Mesenchymal stem cell (in vitro differentiated cells and primary cell): Measurements from ENCODE around the gene UBE2J1.

Experiments used
- DNase-seq: peaks from one replicate; pipeline ENCODE4 v3.0.0-alpha.2; 2013
- H2AFZ ChIP-seq: one replicate; pipeline ENCODE4 v1.6.1; 2013; ENCODE audit warnings: low read depth, mild to moderate bottlenecking, control low read depth, inconsistent platforms, low read length, moderate library complexity
- H2AK5ac ChIP-seq: 2 replicates; pipeline ENCODE4 v1.6.1; 2013; ENCODE audit warnings: low read length, moderate library complexity, mild to moderate bottlenecking, inconsistent platforms; ENCODE audit not compliant: severe bottlenecking
- H2BK120ac ChIP-seq: one replicate; pipeline ENCODE4 v1.6.1; 2013; ENCODE audit warnings: low read depth, mild to moderate bottlenecking, inconsistent platforms, low read length, moderate library complexity
- H2BK12ac ChIP-seq, 2 experiments: one replicate each; pipeline ENCODE4 v1.6.1; 2013; ENCODE audit warnings: inconsistent platforms in 2 of 2, low read length in 2 of 2, mild to moderate bottlenecking in 2 of 2, moderate library complexity in 2 of 2, control low read depth in 1 of 2
- H2BK15ac ChIP-seq: one replicate; pipeline ENCODE4 v1.6.1; 2013; ENCODE audit warnings: mild to moderate bottlenecking, low read depth, inconsistent platforms; ENCODE audit not compliant: poor library complexity, severe bottlenecking
- H2BK5ac ChIP-seq: 2 replicates; pipeline ENCODE4 v1.6.1; 2013; ENCODE audit warnings: low read depth, mild to moderate bottlenecking, low read length, control low read depth, inconsistent platforms; ENCODE audit not compliant: poor library complexity, severe bottlenecking
- H3K14ac ChIP-seq, 2 experiments: one replicate each; pipeline ENCODE4 v1.6.1; 2013; ENCODE audit warnings: inconsistent platforms in 2 of 2, low read length in 2 of 2, control low read depth in 1 of 2, mild to moderate bottlenecking in 1 of 2, moderate library complexity in 1 of 2
- H3K18ac ChIP-seq, 2 experiments: one replicate each; pipeline ENCODE4 v1.6.1; 2013; ENCODE audit warnings: inconsistent platforms in 2 of 2, low read length in 2 of 2, control low read depth in 1 of 2, low read depth in 1 of 2, mild to moderate bottlenecking in 1 of 2
- H3K23ac ChIP-seq, 2 experiments: one replicate each; pipeline ENCODE4 v1.6.1; 2013; ENCODE audit warnings: inconsistent platforms in 2 of 2, low read length in 2 of 2, mild to moderate bottlenecking in 2 of 2, moderate library complexity in 2 of 2, control low read depth in 1 of 2
- H3K27ac ChIP-seq: 2 replicates; pipeline ENCODE4 v1.5.1; 2013; ENCODE audit warnings: mild to moderate bottlenecking, moderate library complexity, low read length, control low read depth, inconsistent platforms; ENCODE audit not compliant: poor library complexity, severe bottlenecking
- H3K27me3 ChIP-seq, 2 experiments: 2 replicates each; pipeline versions ENCODE4 v1.6.1 to v1.7.0; 2013; ENCODE audit warnings: low read length in 2 of 2, mild to moderate bottlenecking in 2 of 2, moderate library complexity in 2 of 2, control low read depth in 1 of 2, inconsistent platforms in 1 of 2; ENCODE audit not compliant: control insufficient read depth in 1 of 2, insufficient read depth in 1 of 2
- H3K36me3 ChIP-seq, 2 experiments: 2 replicates each; pipeline versions ENCODE4 v1.6.1 to v1.7.0; 2013; ENCODE audit warnings: low read length in 2 of 2, control low read depth in 1 of 2, inconsistent platforms in 1 of 2, low read depth in 1 of 2, mild to moderate bottlenecking in 1 of 2; ENCODE audit not compliant: insufficient read depth in 2 of 2, control insufficient read depth in 1 of 2
- H3K4ac ChIP-seq, 2 experiments: one replicate each; pipeline ENCODE4 v1.6.1; 2013; ENCODE audit warnings: inconsistent platforms in 2 of 2, low read length in 2 of 2, mild to moderate bottlenecking in 2 of 2, moderate library complexity in 2 of 2, control low read depth in 1 of 2, low read depth in 1 of 2
- H3K4me1 ChIP-seq: 2 replicates; pipeline ENCODE4 v1.6.1; 2013; ENCODE audit warnings: low read depth, low read length, control low read depth; ENCODE audit not compliant: control insufficient read depth, insufficient read depth
- H3K4me2 ChIP-seq: 2 replicates; pipeline ENCODE4 v1.6.1; 2013; ENCODE audit warnings: low read length, mild to moderate bottlenecking, inconsistent platforms; ENCODE audit not compliant: poor library complexity, severe bottlenecking
- H3K4me3 ChIP-seq, 2 experiments: 2 replicates each; pipeline versions ENCODE4 v1.5.1 to v1.7.0; 2013; ENCODE audit warnings: low read length in 2 of 2, mild to moderate bottlenecking in 2 of 2, control low read depth in 1 of 2, low read depth in 1 of 2; ENCODE audit not compliant: insufficient read depth in 1 of 2
- H3K79me1 ChIP-seq: replicated peaks from 2 replicates; pipeline ENCODE4 v1.6.1; 2013; ENCODE audit warnings: mild to moderate bottlenecking, control low read depth, low read length, inconsistent platforms; ENCODE audit not compliant: poor library complexity, severe bottlenecking
- H3K9ac ChIP-seq: 2 replicates; pipeline ENCODE4 v1.7.0; 2013; ENCODE audit warnings: mild to moderate bottlenecking, low read length, moderate library complexity
- H3K9me3 ChIP-seq: 2 replicates; pipeline ENCODE4 v1.7.0; 2013; ENCODE audit warnings: mild to moderate bottlenecking, low read length; ENCODE audit not compliant: control insufficient read depth
- H4K8ac ChIP-seq: one replicate; pipeline ENCODE4 v1.6.1; 2013; ENCODE audit warnings: inconsistent platforms, mild to moderate bottlenecking, low read length, moderate library complexity
- H4K91ac ChIP-seq: one replicate; pipeline ENCODE4 v1.6.1; 2013; ENCODE audit warnings: mild to moderate bottlenecking, low read length, inconsistent platforms
- WGBS: methylation state at CpG from one replicate; pipeline ENCODE4 v1.1.7; 2013; ENCODE audit warnings: mixed read lengths; 5-methylcytosine and 5-hydroxymethylcytosine counted together

The UBE2J1 gene

GRCh38 chr6:89372506-89372901 lies 20.0 kb upstream of the UBE2J1 start:
- Histone ChIP-seq H3K27ac (no peak overlapping the region), H2AK5ac (no peak overlapping the region), H3K4me1 (peaks cover 4% of the 10 kb centered on the region), H2BK12ac (no peak overlapping the region), H4K91ac (no peak overlapping the region), H2BK15ac (no peak overlapping the region), H2BK120ac (no peak overlapping the region), H3K23ac (no peak overlapping the region), H4K8ac (no peak overlapping the region), H3K14ac (no peak overlapping the region), H2AFZ (no peak overlapping the region), H3K18ac (no peak overlapping the region), H3K27me3 (no peaks in the 10 kb centered on the region), H3K4me2 (no peak overlapping the region), H3K36me3 (no peaks in the 10 kb centered on the region), H2BK5ac (no peak overlapping the region), H3K79me1 (no peaks in the 10 kb centered on the region), H3K4ac (no peak overlapping the region), H3K4me3 (no peak overlapping the region), H3K9ac (no peak overlapping the region), H3K9me3 (no peaks in the 10 kb centered on the region)
- peak; percentile 34 for DNase-seq
- 52% methylated on average over 3 of the region's 3 CpGs for WGBS

GRCh38 chr6:89371849-89372505 lies 19.5 kb upstream of the UBE2J1 start:
- Histone ChIP-seq H2BK15ac (no peak overlapping the region), H2BK5ac (no peak overlapping the region), H3K9me3 (no peaks in the 10 kb centered on the region), H3K4me2 (no peak overlapping the region), H3K4ac (no peak overlapping the region), H4K8ac (no peak overlapping the region), H3K79me1 (no peaks in the 10 kb centered on the region), H3K4me3 (no peak overlapping the region), H3K18ac (peak overlapping the region in 1 of 2 experiments; percentile 68), H3K9ac (no peak overlapping the region), H3K4me1 (peaks cover 4% of the 10 kb centered on the region), H3K14ac (no peak overlapping the region), H2BK120ac (no peak overlapping the region), H2AK5ac (no peak overlapping the region), H3K27me3 (no peaks in the 10 kb centered on the region), H3K23ac (no peak overlapping the region), H4K91ac (no peak overlapping the region), H2AFZ (no peak overlapping the region), H3K27ac (no peak overlapping the region), H3K36me3 (no peaks in the 10 kb centered on the region), H2BK12ac (no peak overlapping the region)
- 38% methylated on average over 8 of the region's 8 CpGs for WGBS
- peak; percentile 72 for DNase-seq

- H4K91ac ChIP-seq: no peak overlapping the region
- H3K4me3 ChIP-seq: no peak overlapping the region
- H2AFZ ChIP-seq: no peak overlapping the region
- no peaks in the 10 kb centered on the region for H3K27me3 ChIP-seq
- no peaks in the 10 kb centered on the region for H3K36me3 ChIP-seq
- peak; percentile 50 for DNase-seq
- H3K18ac ChIP-seq: no peak overlapping the region
- H3K23ac ChIP-seq: no peak overlapping the region
- no peaks in the 10 kb centered on the region for H3K79me1 ChIP-seq
- H2BK15ac ChIP-seq: no peak overlapping the region
- H3K9me3 ChIP-seq: no peaks in the 10 kb centered on the region
- peak overlapping the region; percentile 28 for H3K9ac ChIP-seq
- no peak overlapping the region for H2BK120ac ChIP-seq
- H3K4ac ChIP-seq: no peak overlapping the region
- no peak overlapping the region for H3K4me2 ChIP-seq
- no peaks in the 10 kb centered on the region for H3K4me1 ChIP-seq
- no peak overlapping the region for H3K27ac ChIP-seq
- no peak overlapping the region for H2BK12ac ChIP-seq
- no peak overlapping the region for H4K8ac ChIP-seq
- no peak overlapping the region for H2AK5ac ChIP-seq
- no peak overlapping the region for H2BK5ac ChIP-seq
- WGBS: 15% methylated on average over 7 of the region's 7 CpGs
- no peak overlapping the region for H3K14ac ChIP-seq
These were observed 16.5 kb upstream of the UBE2J1 start for GRCh38 chr6:89368999-89369398.

- Histone ChIP-seq H2BK12ac (no peak overlapping the region), H3K27me3 (no peaks in the 10 kb centered on the region), H3K14ac (no peak overlapping the region), H3K27ac (no peak overlapping the region), H4K91ac (no peak overlapping the region), H3K4me3 (no peak overlapping the region), H3K4ac (no peak overlapping the region), H2BK5ac (no peak overlapping the region), H3K4me1 (no peaks in the 10 kb centered on the region), H3K9me3 (no peaks in the 10 kb centered on the region), H2AK5ac (no peak overlapping the region), H4K8ac (no peak overlapping the region), H3K4me2 (no peak overlapping the region), H2AFZ (no peak overlapping the region), H3K9ac (no peak overlapping the region), H3K18ac (no peak overlapping the region), H2BK15ac (no peak overlapping the region), H3K36me3 (no peaks in the 10 kb centered on the region), H3K23ac (no peak overlapping the region), H2BK120ac (no peak overlapping the region), H3K79me1 (no peaks in the 10 kb centered on the region)
- WGBS: 23% methylated on average over 2 of the region's 6 CpGs
- peak; percentile 52 for DNase-seq
These were observed 15.6 kb upstream of the UBE2J1 start for GRCh38 chr6:89368107-89368506.
